Thyroid gland (tissue), 4 donors: Measurements from ENCODE around the gene C4B.

Source experiments
- POLR2A ChIP-seq, 2 donors: fragments of 450-650 bp; IDR thresholded peaks; one replicate each; pipeline ENCODE4 v1.6.1; 2017; ENCODE audit warnings: antibody characterized with exemption in 2 of 2, mild to moderate bottlenecking in 2 of 2, moderate library complexity in 1 of 2
- TF ChIP-seq, protein P1 (sequence below), 6 experiments: fragments of 200-600 bp in 3 of 6; fragments of 450-650 bp in 3 of 6; sonication (generic) in 3 of 6; IDR thresholded peaks; one replicate each; pipeline ENCODE4 v1.5.1; 2016 to 2019; ENCODE audit warnings: antibody characterized with exemption in 6 of 6, mild to moderate bottlenecking in 2 of 6, inconsistent platforms in 1 of 6, moderate library complexity in 1 of 6

DNA sequence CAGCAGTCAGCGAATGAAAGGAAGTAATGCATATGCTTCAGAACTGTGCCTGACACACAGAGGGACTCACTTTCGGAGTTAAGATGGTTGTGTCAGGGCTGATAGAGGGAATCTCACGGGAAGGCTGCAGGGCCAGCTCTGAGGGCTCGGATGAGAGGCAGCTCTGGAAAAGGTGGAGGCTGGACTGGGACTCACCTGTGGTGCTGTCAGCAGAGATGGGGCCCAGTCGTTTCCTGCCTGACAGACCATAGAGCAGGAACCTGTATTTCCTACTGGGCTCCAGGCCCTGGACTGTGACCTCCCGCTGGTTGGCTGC lies 32.9 kb downstream of the C4B start:
- TF ChIP-seq, protein P1, sequence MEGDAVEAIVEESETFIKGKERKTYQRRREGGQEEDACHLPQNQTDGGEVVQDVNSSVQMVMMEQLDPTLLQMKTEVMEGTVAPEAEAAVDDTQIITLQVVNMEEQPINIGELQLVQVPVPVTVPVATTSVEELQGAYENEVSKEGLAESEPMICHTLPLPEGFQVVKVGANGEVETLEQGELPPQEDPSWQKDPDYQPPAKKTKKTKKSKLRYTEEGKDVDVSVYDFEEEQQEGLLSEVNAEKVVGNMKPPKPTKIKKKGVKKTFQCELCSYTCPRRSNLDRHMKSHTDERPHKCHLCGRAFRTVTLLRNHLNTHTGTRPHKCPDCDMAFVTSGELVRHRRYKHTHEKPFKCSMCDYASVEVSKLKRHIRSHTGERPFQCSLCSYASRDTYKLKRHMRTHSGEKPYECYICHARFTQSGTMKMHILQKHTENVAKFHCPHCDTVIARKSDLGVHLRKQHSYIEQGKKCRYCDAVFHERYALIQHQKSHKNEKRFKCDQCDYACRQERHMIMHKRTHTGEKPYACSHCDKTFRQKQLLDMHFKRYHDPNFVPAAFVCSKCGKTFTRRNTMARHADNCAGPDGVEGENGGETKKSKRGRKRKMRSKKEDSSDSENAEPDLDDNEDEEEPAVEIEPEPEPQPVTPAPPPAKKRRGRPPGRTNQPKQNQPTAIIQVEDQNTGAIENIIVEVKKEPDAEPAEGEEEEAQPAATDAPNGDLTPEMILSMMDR (IDR thresholded peaks at IDR 0.05), result no peak
- no peak for TF ChIP-seq POLR2A (IDR thresholded peaks at IDR 0.05)
